ENCODE results near the gene COL11A2.

The COL11A2 gene

GRCh38 chr6:33202799-33203198 lies 10.5 kb upstream of the COL11A2 start:
- no peak overlapping the region for H3K4me3 ChIP-seq (ENCODE audit: low read length)
- TF ChIP-seq, protein P1, sequence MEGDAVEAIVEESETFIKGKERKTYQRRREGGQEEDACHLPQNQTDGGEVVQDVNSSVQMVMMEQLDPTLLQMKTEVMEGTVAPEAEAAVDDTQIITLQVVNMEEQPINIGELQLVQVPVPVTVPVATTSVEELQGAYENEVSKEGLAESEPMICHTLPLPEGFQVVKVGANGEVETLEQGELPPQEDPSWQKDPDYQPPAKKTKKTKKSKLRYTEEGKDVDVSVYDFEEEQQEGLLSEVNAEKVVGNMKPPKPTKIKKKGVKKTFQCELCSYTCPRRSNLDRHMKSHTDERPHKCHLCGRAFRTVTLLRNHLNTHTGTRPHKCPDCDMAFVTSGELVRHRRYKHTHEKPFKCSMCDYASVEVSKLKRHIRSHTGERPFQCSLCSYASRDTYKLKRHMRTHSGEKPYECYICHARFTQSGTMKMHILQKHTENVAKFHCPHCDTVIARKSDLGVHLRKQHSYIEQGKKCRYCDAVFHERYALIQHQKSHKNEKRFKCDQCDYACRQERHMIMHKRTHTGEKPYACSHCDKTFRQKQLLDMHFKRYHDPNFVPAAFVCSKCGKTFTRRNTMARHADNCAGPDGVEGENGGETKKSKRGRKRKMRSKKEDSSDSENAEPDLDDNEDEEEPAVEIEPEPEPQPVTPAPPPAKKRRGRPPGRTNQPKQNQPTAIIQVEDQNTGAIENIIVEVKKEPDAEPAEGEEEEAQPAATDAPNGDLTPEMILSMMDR (IDR thresholded peaks at IDR 0.05; ENCODE audit: insufficient read depth, low read depth, low read length, missing control alignments): no peak
- no peak for DNase-seq (ENCODE audit: low read depth)

- TF ChIP-seq, protein P1 (IDR thresholded peaks at IDR 0.05; ENCODE audit: insufficient read depth, low read depth, low read length, missing control alignments): no peak
- DNase-seq (ENCODE audit: low read depth): no peak
- peak overlapping the region; percentile 97 for H3K4me3 ChIP-seq (ENCODE audit: low read length)
Observed at GRCh38 chr6:33201935-33202334, 9.7 kb upstream of the COL11A2 start.

- TF ChIP-seq, protein P1 (IDR thresholded peaks at IDR 0.05; ENCODE audit: insufficient read depth, low read depth, low read length, missing control alignments): no peak
- DNase-seq (ENCODE audit: low read depth): no peak
Observed at GRCh38 chr6:33201147-33201545, 8.9 kb upstream of the COL11A2 start.

GRCh38 chr6:33200219-33201146 lies 8.2 kb upstream of the COL11A2 start, which contains the start of the genes RXRB and SLC39A7:
TSS of gene RXRB (minus strand) at chr6:33200665. CDS start at chr6:33200476, 189 bp downstream.
TSS of gene SLC39A7 (plus strand) at chr6:33200867. CDS start at chr6:33201246, 379 bp downstream.
- peak; percentile 99 for DNase-seq (ENCODE audit: low read depth)
- peak within 1 kb of the TSS; percentile 97 for H3K4me3 ChIP-seq (ENCODE audit: low read length)
- TF ChIP-seq, protein P1 (IDR thresholded peaks at IDR 0.05; ENCODE audit: insufficient read depth, low read depth, low read length, missing control alignments): no peak

More at GRCh38 chr6:33201147-33201545, 8.9 kb upstream of the COL11A2 start:
- H3K4me3 ChIP-seq (ENCODE audit: low read length): peak overlapping the region; percentile 97

DNA sequence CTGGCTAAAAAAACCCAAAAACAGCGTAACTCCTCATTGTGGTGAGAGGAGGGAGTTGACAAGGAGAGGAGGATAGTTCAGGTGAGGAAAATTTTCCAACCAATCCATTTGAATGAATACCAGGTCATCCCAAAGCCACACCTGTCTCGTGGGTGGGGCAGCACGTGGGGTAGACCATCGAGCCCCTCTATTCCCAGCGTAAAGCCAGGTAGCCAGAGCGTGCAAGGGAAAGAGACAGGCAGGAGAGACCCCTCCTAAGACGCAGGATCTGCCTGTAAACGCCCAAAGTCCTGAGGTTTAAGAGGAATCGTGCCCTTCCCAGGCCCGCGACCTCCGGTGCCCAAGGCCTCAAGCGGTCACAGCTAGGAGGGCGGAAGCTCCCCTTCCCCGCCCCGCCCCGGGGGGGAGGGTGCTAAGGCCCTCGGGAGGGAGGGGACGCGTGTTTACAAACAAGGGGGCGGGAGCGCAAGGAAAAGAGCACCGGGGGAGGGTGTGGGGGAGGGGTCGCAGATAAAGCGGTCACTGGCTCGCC lies 7.5 kb upstream of the COL11A2 start:
- TF ChIP-seq, protein P1 (IDR thresholded peaks at IDR 0.05; ENCODE audit: insufficient read depth, low read depth, low read length, missing control alignments): no peak
- DNase-seq (ENCODE audit: low read depth): peak; percentile 66

GRCh38 chr6:33198853-33199436 lies 6.7 kb upstream of the COL11A2 start:
- no peak for DNase-seq (ENCODE audit: low read depth)
- TF ChIP-seq, protein P1 (IDR thresholded peaks at IDR 0.05; ENCODE audit: insufficient read depth, low read depth, low read length, missing control alignments): no peak
- peak overlapping the region; percentile 97 for H3K4me3 ChIP-seq (ENCODE audit: low read length)

More for the DNA sequence above, 7.5 kb upstream of the COL11A2 start:
- peak overlapping the region; percentile 97 for H3K4me3 ChIP-seq (ENCODE audit: low read length)
